Heart left ventricle (tissue), 16 donors: Measurements from ENCODE around the gene SEC22A. TPM values are rescaled to one million over a fixed set of nuclear protein-coding genes. Genes with fewer than 3 reads are reported as not detected.
A peak's percentile ranks its signal among the peaks of the same experiment; 100 is the strongest.

ENCODE experiments used
- ATAC-seq, 4 donors: fragments of 200-7000 bp; cut with Tn5 transposase; one replicate each; pipeline ENCODE4 v1.9.1; 2020 to 2022; ENCODE audit warnings: moderate library complexity in 4 of 4, mild to moderate bottlenecking in 3 of 4, moderate number of reproducible peaks in 1 of 4
- DNase-seq, 5 donors: peaks; one replicate each; pipeline ENCODE4 v3.0.0-alpha.2; 2020
- H3K27ac ChIP-seq, 12 donors: fragments of 200-600 bp; sonication (generic) in 4 of 12; one replicate each; pipeline versions ENCODE4 v1.5.0 to v1.8.0; 2016 to 2022; ENCODE audit warnings: mild to moderate bottlenecking in 2 of 12
- H3K27me3 ChIP-seq, 9 donors: fragments of 200-600 bp; sonication (generic) in 2 of 9; one replicate each; pipeline versions ENCODE4 v1.5.1 to v1.8.0; 2016 to 2022; ENCODE audit warnings: mild to moderate bottlenecking in 3 of 9
- H3K36me3 ChIP-seq, 9 donors: fragments of 200-600 bp; sonication (generic) in 2 of 9; one replicate each; pipeline versions ENCODE4 v1.5.0 to v1.8.0; 2018 to 2022; ENCODE audit warnings: mild to moderate bottlenecking in 2 of 9
- H3K4me1 ChIP-seq, 12 donors: fragments of 200-600 bp; sonication (generic) in 4 of 12; one replicate each; pipeline versions ENCODE4 v1.5.0 to v1.8.0; 2016 to 2022; ENCODE audit warnings: mild to moderate bottlenecking in 3 of 12
- H3K4me3 ChIP-seq, 12 donors: fragments of 200-600 bp; sonication (generic) in 4 of 12; one replicate each; pipeline versions ENCODE4 v1.5.0 to v1.8.0; 2017 to 2022; ENCODE audit warnings: mild to moderate bottlenecking in 9 of 12, moderate library complexity in 4 of 12
- H3K9me3 ChIP-seq, 12 donors: fragments of 200-600 bp; sonication (generic) in 4 of 12; one replicate each; pipeline versions ENCODE4 v1.5.0 to v1.8.0; 2016 to 2022; ENCODE audit warnings: mild to moderate bottlenecking in 1 of 12
- CTCF ChIP-seq, 12 donors: fragments of 200-600 bp; sonication (generic) in 4 of 12; IDR thresholded peaks; one replicate each; pipeline versions ENCODE4 v1.5.0 to v1.8.0; 2018 to 2022; ENCODE audit warnings: antibody characterized with exemption in 12 of 12, mild to moderate bottlenecking in 5 of 12
- POLR2A ChIP-seq, 2 donors: fragments of 450-650 bp; IDR thresholded peaks; one replicate each; pipeline ENCODE4 v1.6.1; 2017; ENCODE audit warnings: antibody characterized with exemption in 2 of 2, mild to moderate bottlenecking in 2 of 2, moderate library complexity in 2 of 2
- WGBS, 4 donors: extraction: QIAGEN DNeasy Blood & Tissue Kit in 2 of 4; methylation state at CpG; one replicate each; pipeline versions ENCODE4 v1.1.5 to v1.1.7; 2013 to 2018; 5-methylcytosine and 5-hydroxymethylcytosine counted together
- intact Hi-C, 10 donors: fragments of 100-400 bp; cut with DNase I; formaldehyde crosslinking; loops; one replicate each; pipeline versions ENCODE4 v1.11.1 to v1.14.2; 2022
- polyA plus RNA-seq, 2 donors: library from polyadenylated mRNA; stranded (reverse); fragments of 200-250 nt; gene quantifications; one replicate each; pipeline ENCODE4 v1.2.3, GENCODE V29; 2013
- total RNA-seq, 9 donors: library from RNA; depleted of rRNA in 2 of 9; stranded (reverse); fragments of >200 nt in 2 of 9; fragmentation: NEBNext Ultra II Directional in 3 of 9; extraction: Animal tissue kit (Norgen Biotek cat#: 25700) in 3 of 9; gene quantifications; one replicate each; pipeline versions ENCODE4 v1.1.0 to v1.2.4, GENCODE V29; 2016 to 2023
- donor health status: ischemic (EF 13 %, LVEDD 7.1; RV severe dilation, severe dysfunction).
- donor health status: healthy with polysubstance abuse.
- donor health status: DM: no; HTN: yes; CAD: no.
- donor health status: DM: no; HTN: no; CAD: no.
- donor health status: ischemic (EF 25% LVEDD 6.9; RV normal size, moderate dysfunction).
- donor health status: ischemic (EF 25% LVEDD 5.7; RV mildly dilated, moderate dysfunction).
- donor health status: healthy.
- donor health status: DM: yes; HTN: yes; CAD: no.
- donor health status: ischemic (EF 35%, LVEDD 5.7; RV mildly dilated, moderate dysfunction).
- donor health status: nonischemic (EF 11% LVEDD 7.7; RV severe dilation, severe dysfunction).
- donor health status: DM: yes; HTN: yes; CAD: no.
- donor health status: PGD.
- donor health status: ischemic (EF 29% LVEDD 5.4; RV normal size, mild dysfunction).
- donor health status: nonischemic (EF 23%, LVEDD 6.1; RV moderate dilation, normal function).

Gene SEC22A
- total and polyA plus RNA-seq, 11 donors = 2.2 to 27.0 (median 10.0) TPM

- DNase-seq = no peak
- intact Hi-C loops = no loop called here
- Histone ChIP-seq H3K27ac (peak overlapping the region in 8 of 12 donors; percentile 11 to 71 (median 48)), H3K27me3 (no peaks in the 10 kb centered on the region), H3K4me3 (no peak overlapping the region), H3K4me1 (peaks cover 0 to 34% (median 7%) of the 10 kb centered on the region in 12 donors), H3K9me3 (no peaks in the 10 kb centered on the region), H3K36me3 (peaks cover 0 to 94% (median 25%) of the 10 kb centered on the region in 9 donors)
- 51 to 69% (median 52%) methylated on average over 4 of the region's 4 CpGs for WGBS, 4 donors
- ATAC-seq = no peak
- TF ChIP-seq POLR2A (IDR thresholded peaks at IDR 0.05) = no peak
- no peak for TF ChIP-seq CTCF (IDR thresholded peaks at IDR 0.05)
Observed at GRCh38 chr3:123315271-123315595, 113.5 kb downstream of the SEC22A start.

- ATAC-seq (no peak), DNase-seq (peak in 1 of 5 donors; percentile 24)
- TF ChIP-seq CTCF (IDR thresholded peaks at IDR 0.05) (no peak), POLR2A (IDR thresholded peaks at IDR 0.05) (no peak)
- H3K4me1 ChIP-seq = peaks cover 0 to 49% (median 8%) of the 10 kb centered on the region in 12 donors
- peaks cover 0 to 93% (median 37%) of the 10 kb centered on the region in 9 donors for H3K36me3 ChIP-seq
- no peaks in the 10 kb centered on the region for H3K27me3 ChIP-seq
- 86 to 88% (median 87%) methylated on average over 14 of the region's 14 CpGs for WGBS, 4 donors
- no peak overlapping the region for H3K4me3 ChIP-seq
- H3K27ac ChIP-seq = no peak overlapping the region
- intact Hi-C loops = no loop called here
- H3K9me3 ChIP-seq = no peaks in the 10 kb centered on the region
Observed at GRCh38 chr3:123317716-123318115, 116.0 kb downstream of the SEC22A start.

GRCh38 chr3:123318374-123318773 is 116.6 kb downstream of the SEC22A start:
- DNase-seq (peak in 1 of 5 donors; percentile 8), ATAC-seq (peak in 1 of 4 donors; percentile 27)
- H3K36me3 ChIP-seq = peaks cover 0 to 88% (median 37%) of the 10 kb centered on the region in 9 donors

DNA sequence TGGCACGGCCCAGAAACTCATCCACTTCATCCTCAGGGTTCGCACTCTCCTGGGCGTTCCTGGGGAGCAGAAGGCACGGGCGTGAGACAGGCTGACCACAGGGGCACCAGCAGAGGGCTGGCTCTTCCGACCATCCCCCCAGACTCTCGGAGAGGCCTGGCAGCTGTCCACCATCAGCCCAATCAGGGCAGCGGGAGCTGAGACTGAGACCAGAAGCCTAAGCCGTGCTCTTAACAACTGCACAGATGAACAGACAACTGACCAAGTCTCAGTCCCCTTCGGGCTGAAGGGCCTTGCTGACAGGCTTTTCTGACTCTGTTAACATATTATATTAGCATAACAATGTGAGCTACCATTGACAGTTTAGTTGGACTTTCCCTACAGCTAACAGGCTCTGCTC is 118.0 kb downstream of the SEC22A start:
- Histone ChIP-seq H3K9me3 (no peaks in the 10 kb centered on the region), H3K4me3 (no peak overlapping the region), H3K4me1 (peaks cover 0 to 45% (median 6%) of the 10 kb centered on the region in 12 donors), H3K27ac (peak overlapping the region in 7 of 12 donors; percentile 18 to 73 (median 46)), H3K36me3 (peaks cover 0 to 88% (median 37%) of the 10 kb centered on the region in 9 donors), H3K27me3 (no peaks in the 10 kb centered on the region)
- 12 to 44% (median 31%) methylated on average over 3 to 10 of the region's 10 CpGs for WGBS, 4 donors
- DNase-seq = peak in 1 of 5 donors; percentile 57
- ATAC-seq = peak in 3 of 4 donors; percentile 18 to 27 (median 22)
- intact Hi-C loops = no loop called here
- TF ChIP-seq POLR2A (IDR thresholded peaks at IDR 0.05) (no peak), CTCF (IDR thresholded peaks at IDR 0.05) (no peak)

More at GRCh38 chr3:123318374-123318773, 116.6 kb downstream of the SEC22A start:
- no peak for TF ChIP-seq CTCF (IDR thresholded peaks at IDR 0.05)
- TF ChIP-seq POLR2A (IDR thresholded peaks at IDR 0.05) = no peak
- peaks cover 0 to 53% (median 8%) of the 10 kb centered on the region in 12 donors for H3K4me1 ChIP-seq
- intact Hi-C loops = no loop called here
- WGBS, 4 donors = 63 to 78% (median 75%) methylated on average over 2 to 3 of the region's 3 CpGs
- H3K27ac ChIP-seq = peak overlapping the region in 1 of 12 donors; percentile 13
- no peak overlapping the region for H3K4me3 ChIP-seq
- no peaks in the 10 kb centered on the region for H3K27me3 ChIP-seq
- H3K9me3 ChIP-seq = no peaks in the 10 kb centered on the region
